DOHH2 (cell line): ENCODE results near the gene ALKAL2.

ENCODE experiments used
- EZH2phosphoT487 ChIP-seq: fragments of 200-600 bp; sonication (generic); IDR thresholded peaks from 2 replicates; pipeline ENCODE4 v1.6.1; 2017; ENCODE audit warnings: borderline replicate concordance, mild to moderate bottlenecking, antibody characterized with exemption, low read length, moderate library complexity, mixed read lengths
- TF ChIP-seq, protein P1 (sequence below): fragments of 200-600 bp; sonication (generic); IDR thresholded peaks from one replicate; pipeline ENCODE4 v1.5.1; 2014; ENCODE audit warnings: antibody characterized with exemption, mild to moderate bottlenecking, low read depth, low read length; ENCODE audit not compliant: poor library complexity, severe bottlenecking

- TF ChIP-seq EZH2phosphoT487, result no peak
- TF ChIP-seq, protein P1, sequence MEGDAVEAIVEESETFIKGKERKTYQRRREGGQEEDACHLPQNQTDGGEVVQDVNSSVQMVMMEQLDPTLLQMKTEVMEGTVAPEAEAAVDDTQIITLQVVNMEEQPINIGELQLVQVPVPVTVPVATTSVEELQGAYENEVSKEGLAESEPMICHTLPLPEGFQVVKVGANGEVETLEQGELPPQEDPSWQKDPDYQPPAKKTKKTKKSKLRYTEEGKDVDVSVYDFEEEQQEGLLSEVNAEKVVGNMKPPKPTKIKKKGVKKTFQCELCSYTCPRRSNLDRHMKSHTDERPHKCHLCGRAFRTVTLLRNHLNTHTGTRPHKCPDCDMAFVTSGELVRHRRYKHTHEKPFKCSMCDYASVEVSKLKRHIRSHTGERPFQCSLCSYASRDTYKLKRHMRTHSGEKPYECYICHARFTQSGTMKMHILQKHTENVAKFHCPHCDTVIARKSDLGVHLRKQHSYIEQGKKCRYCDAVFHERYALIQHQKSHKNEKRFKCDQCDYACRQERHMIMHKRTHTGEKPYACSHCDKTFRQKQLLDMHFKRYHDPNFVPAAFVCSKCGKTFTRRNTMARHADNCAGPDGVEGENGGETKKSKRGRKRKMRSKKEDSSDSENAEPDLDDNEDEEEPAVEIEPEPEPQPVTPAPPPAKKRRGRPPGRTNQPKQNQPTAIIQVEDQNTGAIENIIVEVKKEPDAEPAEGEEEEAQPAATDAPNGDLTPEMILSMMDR, result no peak
These were observed 29.0 kb downstream of the ALKAL2 start for GRCh38 chr2:258933-259332.
